Large intestine (tissue), 3 donors: ENCODE data around the gene TMEM145. TPM values are rescaled to one million over a fixed set of nuclear protein-coding genes. Genes with fewer than 3 reads are reported as not detected.

Experiments used
- DNase-seq, 2 donors: peaks; one replicate each; pipeline versions ENCODE4 v3.0.0 to v3.0.0-alpha.2; 2013
- H3K27ac ChIP-seq: one replicate; pipeline ENCODE4 v1.5.1; 2013; ENCODE audit warnings: low read length
- H3K27me3 ChIP-seq: 2 replicates; pipeline ENCODE4 v1.6.1; 2013; ENCODE audit warnings: low read length; ENCODE audit not compliant: control insufficient read depth, insufficient read depth
- H3K36me3 ChIP-seq: 2 replicates; pipeline ENCODE4 v1.6.1; 2013; ENCODE audit warnings: low read length; ENCODE audit not compliant: control insufficient read depth, insufficient read depth
- H3K4me1 ChIP-seq: one replicate; pipeline ENCODE4 v1.6.1; 2013; ENCODE audit warnings: low read length; ENCODE audit not compliant: control insufficient read depth, insufficient read depth
- H3K4me3 ChIP-seq: one replicate; pipeline ENCODE4 v1.5.1; 2013; ENCODE audit warnings: low read length
- H3K9me3 ChIP-seq: one replicate; pipeline ENCODE4 v1.6.1; 2013; ENCODE audit warnings: mild to moderate bottlenecking, low read depth, low read length, moderate library complexity; ENCODE audit not compliant: control insufficient read depth
- WGBS: methylation state at CpG from one replicate; pipeline ENCODE4 v1.1.5; 2013; ENCODE audit warnings: low lambda C conversion rate; ENCODE audit not compliant: insufficient coverage; 5-methylcytosine and 5-hydroxymethylcytosine counted together
- polyA plus RNA-seq: library from polyadenylated mRNA; unstranded; fragments of 120-200 nt; gene quantifications from one replicate; pipeline ENCODE4 v1.2.1, GENCODE V29; 2013

The TMEM145 gene
- polyA plus RNA-seq, 1 donor = 3.3 TPM

GRCh38 chr19:42277821-42278451 is 35.2 kb upstream of the TMEM145 start:
- no peaks in the 10 kb centered on the region for H3K9me3 ChIP-seq
- peak in 1 of 2 donors; percentile 56 for DNase-seq
- WGBS = no CpG with 5 or more reads among the region's 10 CpGs
- H3K27ac ChIP-seq = peak overlapping the region; percentile 32
- no peaks in the 10 kb centered on the region for H3K27me3 ChIP-seq
- peaks cover 49% of the 10 kb centered on the region for H3K4me1 ChIP-seq
- H3K36me3 ChIP-seq = peaks cover 36% of the 10 kb centered on the region
- no peak overlapping the region for H3K4me3 ChIP-seq

- 100% methylated on average over 1 of the region's 5 CpGs for WGBS
- H3K4me3 ChIP-seq = no peak overlapping the region
- peaks cover 29% of the 10 kb centered on the region for H3K36me3 ChIP-seq
- no peak for DNase-seq
- H3K4me1 ChIP-seq = peaks cover 54% of the 10 kb centered on the region
- H3K9me3 ChIP-seq = no peaks in the 10 kb centered on the region
- peak overlapping the region; percentile 82 for H3K27ac ChIP-seq
- H3K27me3 ChIP-seq = no peaks in the 10 kb centered on the region
These were observed 34.5 kb upstream of the TMEM145 start for GRCh38 chr19:42278452-42279154.

GRCh38 chr19:42279155-42279901 is 33.8 kb upstream of the TMEM145 start:
- Histone ChIP-seq H3K36me3 (peaks cover 22% of the 10 kb centered on the region), H3K4me3 (peak overlapping the region; percentile 96), H3K9me3 (no peaks in the 10 kb centered on the region), H3K27ac (peak overlapping the region; percentile 82), H3K27me3 (no peaks in the 10 kb centered on the region), H3K4me1 (peaks cover 54% of the 10 kb centered on the region)
- no peak for DNase-seq
- no CpG with 5 or more reads among the region's 6 CpGs for WGBS

GRCh38 chr19:42279902-42280814 is 33.0 kb upstream of the TMEM145 start:
- H3K9me3 ChIP-seq = no peaks in the 10 kb centered on the region
- DNase-seq = peak in 1 of 2 donors; percentile 90
- H3K36me3 ChIP-seq = peaks cover 14% of the 10 kb centered on the region
- no CpG with 5 or more reads among the region's 89 CpGs for WGBS
- H3K4me3 ChIP-seq = peak overlapping the region; percentile 96
- peaks cover 59% of the 10 kb centered on the region for H3K4me1 ChIP-seq
- no peaks in the 10 kb centered on the region for H3K27me3 ChIP-seq
- peak overlapping the region; percentile 83 for H3K27ac ChIP-seq

GRCh38 chr19:42280815-42281145 is 32.3 kb upstream of the TMEM145 start:
- no CpG with 5 or more reads among the region's 20 CpGs for WGBS
- Histone ChIP-seq H3K4me3 (peak overlapping the region; percentile 96), H3K27ac (peak overlapping the region; percentile 83), H3K4me1 (peaks cover 63% of the 10 kb centered on the region), H3K27me3 (no peaks in the 10 kb centered on the region), H3K9me3 (no peaks in the 10 kb centered on the region), H3K36me3 (peaks cover 10% of the 10 kb centered on the region)
- DNase-seq = no peak

- Histone ChIP-seq H3K36me3 (peaks cover 5% of the 10 kb centered on the region), H3K27me3 (no peaks in the 10 kb centered on the region), H3K4me3 (peak overlapping the region; percentile 96), H3K4me1 (peaks cover 68% of the 10 kb centered on the region), H3K9me3 (no peaks in the 10 kb centered on the region), H3K27ac (peak overlapping the region; percentile 83)
- peak in 1 of 2 donors; percentile 74 for DNase-seq
- no CpG with 5 or more reads among the region's 25 CpGs for WGBS
These were observed 31.8 kb upstream of the TMEM145 start for GRCh38 chr19:42281146-42281826.

- Histone ChIP-seq H3K4me1 (peaks cover 64% of the 10 kb centered on the region), H3K9me3 (no peaks in the 10 kb centered on the region), H3K27me3 (no peaks in the 10 kb centered on the region), H3K4me3 (no peak overlapping the region), H3K36me3 (peaks cover 5% of the 10 kb centered on the region), H3K27ac (peak overlapping the region; percentile 83)
- DNase-seq = peak in 1 of 2 donors; percentile 37
- no CpG with 5 or more reads among the region's 7 CpGs for WGBS
These were observed 31.0 kb upstream of the TMEM145 start for GRCh38 chr19:42281827-42282762.

GRCh38 chr19:42282819-42283187 is 30.3 kb upstream of the TMEM145 start:
- no peak for DNase-seq
- WGBS = 54% methylated on average over 2 of the region's 4 CpGs
- no peaks in the 10 kb centered on the region for H3K27me3 ChIP-seq
- no peaks in the 10 kb centered on the region for H3K9me3 ChIP-seq
- H3K36me3 ChIP-seq = peaks cover 12% of the 10 kb centered on the region
- H3K4me3 ChIP-seq = no peak overlapping the region
- H3K4me1 ChIP-seq = peaks cover 58% of the 10 kb centered on the region
- H3K27ac ChIP-seq = peak overlapping the region; percentile 92
